PC-3 (cell line): ENCODE results near the gene ADGRG3. TPM values are rescaled to one million over a fixed set of nuclear protein-coding genes. Genes with fewer than 3 reads are reported as not detected.

Source experiments
- ATAC-seq: fragments of 200-7000 bp; cut with Tn5 transposase; 2 replicates; pipeline ENCODE4 v1.9.1; 2020; ENCODE audit warnings: mild to moderate bottlenecking, moderate library complexity
- BruUV-seq: library from RNA; stranded (reverse); fragments of 400-500 nt; replicated peaks from 2 replicates; lab custom pipeline; 2021; lab: Mats Ljungman, UMichigan
- CTCF ChIA-PET: fragments of 300-600 bp; sonication (Branson Sonifier 250); formaldehyde crosslinking; loops from one replicate; lab custom pipeline; 2022; ENCODE audit warnings: antibody characterized with exemption; lab: Charles Lee
- POLR2A ChIA-PET: fragments of 300-600 bp; sonication (Branson Sonifier 250); formaldehyde crosslinking; loops from one replicate; lab custom pipeline; 2022; ENCODE audit warnings: antibody characterized with exemption; ENCODE audit not compliant: unreplicated experiment; lab: Charles Lee
- DNase-seq: peaks from one replicate; pipeline ENCODE4 v3.0.0-alpha.2; 2015
- H2AFZ ChIP-seq: fragments of 300-600 bp; sonication (generic); 2 replicates; pipeline ENCODE4 v1.6.0; 2016; ENCODE audit warnings: antibody characterized with exemption, low read length
- H3F3A ChIP-seq: fragments of 300-600 bp; sonication (generic); one replicate; pipeline ENCODE4 v1.6.0; 2017; ENCODE audit warnings: antibody characterized with exemption, low read length, control low read depth, mild to moderate bottlenecking; ENCODE audit not compliant: unreplicated experiment
- H3K27ac ChIP-seq: fragments of 300-600 bp; sonication (generic); 2 replicates; pipeline ENCODE4 v1.5.1; 2016; ENCODE audit warnings: mild to moderate bottlenecking, low read length
- H3K27me3 ChIP-seq: fragments of 300-600 bp; sonication (generic); 2 replicates; pipeline ENCODE4 v1.6.1; 2016; ENCODE audit warnings: low read length, mixed read lengths
- H3K36me3 ChIP-seq: fragments of 300-600 bp; sonication (generic); 2 replicates; pipeline ENCODE4 v1.6.1; 2016; ENCODE audit warnings: low read depth, mixed run types, low read length, mixed read lengths
- H3K4me1 ChIP-seq: fragments of 300-600 bp; sonication (generic); 2 replicates; pipeline ENCODE4 v1.5.1; 2016; ENCODE audit warnings: low read length; ENCODE audit not compliant: insufficient read depth
- H3K4me2 ChIP-seq: fragments of 300-600 bp; sonication (generic); 2 replicates; pipeline ENCODE4 v1.6.0; 2016; ENCODE audit warnings: low read length
- H3K4me3 ChIP-seq: fragments of 300-600 bp; sonication (generic); 2 replicates; pipeline ENCODE4 v1.5.1; 2016; ENCODE audit warnings: mild to moderate bottlenecking, low read length, mixed read lengths
- H3K79me2 ChIP-seq: fragments of 300-600 bp; sonication (generic); 2 replicates; pipeline ENCODE4 v1.6.1; 2017; ENCODE audit warnings: low read length, mixed read lengths
- H3K9ac ChIP-seq: fragments of 300-600 bp; sonication (generic); 2 replicates; pipeline ENCODE4 v1.6.0; 2016; ENCODE audit warnings: mild to moderate bottlenecking, low read length
- H3K9me2 ChIP-seq: fragments of 300-600 bp; sonication (generic); replicated peaks from 2 replicates; pipeline ENCODE4 v1.6.1; 2016; ENCODE audit warnings: mixed run types, low read length, mixed read lengths
- H3K9me3 ChIP-seq: fragments of 300-600 bp; sonication (generic); 2 replicates; pipeline ENCODE4 v1.6.1; 2016; ENCODE audit warnings: low read length, mixed read lengths
- H4K20me1 ChIP-seq: fragments of 300-600 bp; sonication (generic); 2 replicates; pipeline ENCODE4 v1.6.1; 2016; ENCODE audit warnings: low read length, mixed read lengths
- EZH2 ChIP-seq: fragments of 300-600 bp; sonication (generic); IDR thresholded peaks from one replicate; pipeline ENCODE4 v1.6.1; 2017; ENCODE audit warnings: antibody characterized with exemption, mild to moderate bottlenecking, low read length; ENCODE audit not compliant: unreplicated experiment
- EZH2phosphoT487 ChIP-seq: fragments of 300-600 bp; sonication (generic); IDR thresholded peaks from 2 replicates; pipeline ENCODE4 v1.6.1; 2018; ENCODE audit warnings: mild to moderate bottlenecking, antibody characterized with exemption, low read length, borderline replicate concordance
- intact Hi-C: fragments of 100-400 bp; cut with micrococcal nuclease; formaldehyde crosslinking; loops from 2 replicates; pipeline ENCODE4 v1.9.0; 2023
- total RNA-seq: library from RNA; depleted of rRNA; stranded (reverse); fragments of >200 nt; gene quantifications from 2 replicates; pipeline ENCODE4 v1.2.3, GENCODE V29; 2014
- TF ChIP-seq, protein P1 (sequence below): fragments of 300-600 bp; sonication (generic); conservative IDR thresholded peaks from 2 replicates; pipeline ENCODE4 v1.5.1; 2017; ENCODE audit warnings: antibody characterized with exemption, low read depth, mild to moderate bottlenecking, low read length

Gene ADGRG3
- total RNA-seq, 1 experiment from 2014 or later: not detected

- peak overlapping the region; percentile 71 for H3K4me3 ChIP-seq
- no peak for DNase-seq
- H3K36me3 ChIP-seq: no peaks in the 10 kb centered on the region; the same call in 1 of the 2 replicates
- no peak for ATAC-seq
- no peaks in the 10 kb centered on the region for H3K9me2 ChIP-seq
- H3K27ac ChIP-seq: peak overlapping the region; percentile 94
- H3K27me3 ChIP-seq: no peaks in the 10 kb centered on the region
- ChIA-PET CTCF (interaction anchor here (0.5 to 1.3 kb wide), 4 partner anchors 15 to 38 kb away, joined by 3 to 7 read pairs (median 3); no protein-coding TSS in a partner anchor), POLR2A (interaction anchor here (0.6 to 0.8 kb wide), 2 partner anchors 9 to 399 kb away, joined by 5 to 13 read pairs; no protein-coding TSS in a partner anchor)
- H3K4me2 ChIP-seq: peak overlapping the region; percentile 88
- TSS peak; percentile 41 for BruUV-seq
- H3F3A ChIP-seq: no peaks in the 10 kb centered on the region
- intact Hi-C loops: loop anchor here (2.0 kb wide), 1 partner anchor 38 kb away; no protein-coding TSS in a partner anchor
- H3K4me1 ChIP-seq: peaks cover 64% of the 10 kb centered on the region
- peaks cover 74% of the 10 kb centered on the region for H3K79me2 ChIP-seq
- no peak overlapping the region for H2AFZ ChIP-seq
- no peaks in the 10 kb centered on the region for H3K9me3 ChIP-seq
- no peaks in the 10 kb centered on the region for H4K20me1 ChIP-seq
- TF ChIP-seq EZH2phosphoT487 (no peak), EZH2 (no peak)
- TF ChIP-seq, protein P1, sequence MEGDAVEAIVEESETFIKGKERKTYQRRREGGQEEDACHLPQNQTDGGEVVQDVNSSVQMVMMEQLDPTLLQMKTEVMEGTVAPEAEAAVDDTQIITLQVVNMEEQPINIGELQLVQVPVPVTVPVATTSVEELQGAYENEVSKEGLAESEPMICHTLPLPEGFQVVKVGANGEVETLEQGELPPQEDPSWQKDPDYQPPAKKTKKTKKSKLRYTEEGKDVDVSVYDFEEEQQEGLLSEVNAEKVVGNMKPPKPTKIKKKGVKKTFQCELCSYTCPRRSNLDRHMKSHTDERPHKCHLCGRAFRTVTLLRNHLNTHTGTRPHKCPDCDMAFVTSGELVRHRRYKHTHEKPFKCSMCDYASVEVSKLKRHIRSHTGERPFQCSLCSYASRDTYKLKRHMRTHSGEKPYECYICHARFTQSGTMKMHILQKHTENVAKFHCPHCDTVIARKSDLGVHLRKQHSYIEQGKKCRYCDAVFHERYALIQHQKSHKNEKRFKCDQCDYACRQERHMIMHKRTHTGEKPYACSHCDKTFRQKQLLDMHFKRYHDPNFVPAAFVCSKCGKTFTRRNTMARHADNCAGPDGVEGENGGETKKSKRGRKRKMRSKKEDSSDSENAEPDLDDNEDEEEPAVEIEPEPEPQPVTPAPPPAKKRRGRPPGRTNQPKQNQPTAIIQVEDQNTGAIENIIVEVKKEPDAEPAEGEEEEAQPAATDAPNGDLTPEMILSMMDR: no peak
- H3K9ac ChIP-seq: peak overlapping the region; percentile 90
Observed at GRCh38 chr16:57628783-57629293, 39.3 kb upstream of the ADGRG3 start.

DNA sequence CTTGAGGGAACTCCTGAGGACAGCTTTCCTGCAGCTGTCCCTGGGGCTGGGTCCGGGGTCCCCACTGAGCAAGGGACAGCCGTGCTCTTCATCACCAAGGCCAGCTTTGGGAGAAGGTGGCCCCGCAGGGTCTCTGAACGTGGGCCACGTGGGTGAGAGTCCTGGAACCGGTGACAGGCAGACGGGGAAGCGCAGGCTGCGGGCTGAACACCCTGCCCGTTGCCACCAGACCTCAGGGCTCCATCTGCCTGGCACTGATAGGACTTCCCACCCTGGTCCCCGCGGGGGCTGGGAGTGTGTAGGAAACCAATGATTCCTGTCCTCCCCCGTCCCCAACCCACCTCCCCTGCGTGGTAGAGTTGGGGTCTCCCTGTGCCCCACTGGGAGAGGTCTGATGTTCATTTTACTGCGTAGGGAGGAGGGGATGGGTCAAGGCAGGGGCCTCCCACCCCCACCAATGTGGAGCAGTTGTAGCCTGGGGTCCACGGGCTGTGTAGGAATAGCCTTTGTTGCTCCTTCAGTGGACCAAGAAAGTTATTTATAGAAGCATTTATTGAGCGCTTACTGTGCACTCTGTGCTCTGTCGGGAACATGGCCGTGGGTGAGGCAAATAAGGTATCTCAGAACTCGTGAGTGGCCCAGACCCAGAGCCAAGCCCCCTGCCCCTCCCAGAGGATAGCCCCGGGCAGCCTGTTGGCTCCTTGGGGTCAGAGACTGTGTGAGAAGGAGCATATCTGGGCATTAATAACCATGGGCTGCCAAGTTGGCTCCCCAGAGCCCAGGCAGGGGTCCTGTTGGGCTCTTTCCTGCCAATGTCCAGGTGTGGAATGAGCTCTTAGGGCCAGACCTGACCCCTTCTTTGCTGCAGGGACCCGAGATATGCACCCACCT, 38.3 kb upstream of the ADGRG3 start:
- no peak for DNase-seq
- peaks cover 66% of the 10 kb centered on the region for H3K79me2 ChIP-seq
- no peaks in the 10 kb centered on the region; the same call in 1 of the 2 replicates for H3K36me3 ChIP-seq
- POLR2A ChIA-PET: no interaction called here
- no peak overlapping the region; the same call in 1 of the 2 replicates for H3K9ac ChIP-seq
- ATAC-seq: no peak
- TF ChIP-seq EZH2 (no peak), EZH2phosphoT487 (no peak)
- TF ChIP-seq, protein P1: no peak
- peak overlapping the region; percentile 71; the same call in 1 of the 2 replicates for H3K4me3 ChIP-seq
- H3K9me3 ChIP-seq: no peaks in the 10 kb centered on the region
- H3K4me2 ChIP-seq: peak overlapping the region; percentile 88
- H3K4me1 ChIP-seq: peaks cover 66% of the 10 kb centered on the region
- H4K20me1 ChIP-seq: no peaks in the 10 kb centered on the region
- H3K27me3 ChIP-seq: no peaks in the 10 kb centered on the region
- no peaks in the 10 kb centered on the region for H3F3A ChIP-seq
- CTCF ChIA-PET: no interaction called here
- no peak overlapping the region for H2AFZ ChIP-seq
- H3K9me2 ChIP-seq: no peaks in the 10 kb centered on the region
- no TSS peak for BruUV-seq
- H3K27ac ChIP-seq: no peak overlapping the region
- intact Hi-C loops: loop anchor here (2.0 kb wide), 1 partner anchor 39 kb away; no protein-coding TSS in a partner anchor
